ENCODE measurements around the gene NPB. TPM values are rescaled to one million over a fixed set of nuclear protein-coding genes. Genes with fewer than 3 reads are reported as not detected.

Gene NPB
- total and polyA plus RNA-seq, 2 experiments from 2014 or later: 2.3 to 6.6 TPM

GRCh38 chr17:81940538-81941483 lies 38.8 kb downstream of the NPB start:
- Histone ChIP-seq H3K36me3 (no peaks in the 10 kb centered on the region), H3K4me1 (ENCODE audit: low read depth) (peaks cover 46% of the 10 kb centered on the region), H3K27ac (peak overlapping the region; percentile 80), H3K4me3 (no peak overlapping the region), H3K27me3 (no peaks in the 10 kb centered on the region), H3K9me3 (ENCODE audit: low read depth) (no peaks in the 10 kb centered on the region)
- no peak for DNase-seq (ENCODE audit: low read depth in 1 of 2, low spot score in 1 of 2)
- TF ChIP-seq, protein P1, sequence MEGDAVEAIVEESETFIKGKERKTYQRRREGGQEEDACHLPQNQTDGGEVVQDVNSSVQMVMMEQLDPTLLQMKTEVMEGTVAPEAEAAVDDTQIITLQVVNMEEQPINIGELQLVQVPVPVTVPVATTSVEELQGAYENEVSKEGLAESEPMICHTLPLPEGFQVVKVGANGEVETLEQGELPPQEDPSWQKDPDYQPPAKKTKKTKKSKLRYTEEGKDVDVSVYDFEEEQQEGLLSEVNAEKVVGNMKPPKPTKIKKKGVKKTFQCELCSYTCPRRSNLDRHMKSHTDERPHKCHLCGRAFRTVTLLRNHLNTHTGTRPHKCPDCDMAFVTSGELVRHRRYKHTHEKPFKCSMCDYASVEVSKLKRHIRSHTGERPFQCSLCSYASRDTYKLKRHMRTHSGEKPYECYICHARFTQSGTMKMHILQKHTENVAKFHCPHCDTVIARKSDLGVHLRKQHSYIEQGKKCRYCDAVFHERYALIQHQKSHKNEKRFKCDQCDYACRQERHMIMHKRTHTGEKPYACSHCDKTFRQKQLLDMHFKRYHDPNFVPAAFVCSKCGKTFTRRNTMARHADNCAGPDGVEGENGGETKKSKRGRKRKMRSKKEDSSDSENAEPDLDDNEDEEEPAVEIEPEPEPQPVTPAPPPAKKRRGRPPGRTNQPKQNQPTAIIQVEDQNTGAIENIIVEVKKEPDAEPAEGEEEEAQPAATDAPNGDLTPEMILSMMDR (IDR thresholded peaks at IDR 0.05; ENCODE audit: low read depth, low read length): no peak

DNA sequence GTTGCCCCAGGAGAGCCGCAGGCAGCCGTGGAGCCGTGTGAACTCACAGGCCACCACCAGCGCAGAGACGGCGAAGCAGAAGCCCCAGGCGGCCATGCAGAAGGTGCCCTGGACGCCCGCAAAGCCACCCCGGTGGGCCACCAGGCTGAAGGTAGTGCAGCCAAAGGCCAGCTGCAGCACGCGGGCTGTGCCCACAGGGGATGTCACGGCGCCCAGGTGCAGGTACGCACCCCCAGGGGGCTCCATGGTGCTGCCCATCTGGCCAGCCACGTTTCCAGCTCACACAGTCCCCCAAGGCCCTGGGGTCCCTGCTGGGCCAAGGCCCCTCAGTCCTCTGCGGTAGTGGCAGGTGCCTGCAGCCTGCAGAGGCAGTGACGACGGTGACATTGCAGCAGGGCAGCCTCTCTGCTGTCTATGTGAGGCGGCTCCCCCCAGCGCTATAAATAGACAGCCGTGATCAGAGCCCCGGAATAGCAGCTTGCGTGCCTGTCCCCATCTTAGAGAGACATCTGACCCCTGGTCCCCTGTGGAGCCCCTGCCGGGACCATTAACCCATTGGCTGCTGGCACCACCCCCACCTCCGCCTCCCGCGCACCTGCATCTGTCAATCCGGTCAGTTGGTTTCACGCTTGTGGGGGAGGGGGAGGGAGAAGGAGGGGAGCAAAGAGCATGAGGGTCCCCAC lies 39.6 kb downstream of the NPB start:
- H3K4me1 ChIP-seq (ENCODE audit: low read depth): peaks cover 43% of the 10 kb centered on the region
- no peaks in the 10 kb centered on the region for H3K36me3 ChIP-seq
- H3K4me3 ChIP-seq: peak overlapping the region; percentile 15
- H3K9me3 ChIP-seq (ENCODE audit: low read depth): no peaks in the 10 kb centered on the region
- TF ChIP-seq, protein P1 (IDR thresholded peaks at IDR 0.05; ENCODE audit: low read depth, low read length): no peak
- DNase-seq (ENCODE audit: low read depth in 1 of 2, low spot score in 1 of 2): peak in 1 of 2 donors; percentile 92
- peak overlapping the region; percentile 83 for H3K27ac ChIP-seq
- H3K27me3 ChIP-seq: no peaks in the 10 kb centered on the region

DNA sequence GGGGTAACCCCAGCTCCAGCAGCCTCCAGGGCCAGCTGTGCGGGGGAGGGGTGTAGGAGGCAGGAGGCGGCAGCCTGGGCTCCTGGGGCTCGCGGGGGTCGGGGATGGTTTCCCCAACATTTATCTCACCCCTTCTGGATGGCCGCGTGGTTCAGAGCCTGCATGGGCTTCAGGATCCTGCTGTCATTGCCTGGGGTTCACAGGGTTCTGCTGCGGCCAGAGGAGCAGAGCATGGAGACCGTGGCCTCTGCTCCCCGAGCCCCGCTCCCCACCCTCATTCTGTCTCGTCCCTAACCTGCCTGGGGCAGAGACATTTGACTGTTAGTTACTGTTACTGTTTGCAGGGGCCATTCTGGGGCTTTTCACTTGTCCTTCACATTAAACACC lies 40.1 kb downstream of the NPB start:
- H3K36me3 ChIP-seq: no peaks in the 10 kb centered on the region
- peaks cover 46% of the 10 kb centered on the region for H3K4me1 ChIP-seq (ENCODE audit: low read depth)
- H3K27ac ChIP-seq: peak overlapping the region; percentile 83
- TF ChIP-seq, protein P1 (IDR thresholded peaks at IDR 0.05; ENCODE audit: low read depth, low read length): no peak
- H3K4me3 ChIP-seq: peak overlapping the region; percentile 15
- no peak for DNase-seq (ENCODE audit: low read depth in 1 of 2, low spot score in 1 of 2)
- no peaks in the 10 kb centered on the region for H3K27me3 ChIP-seq
- H3K9me3 ChIP-seq (ENCODE audit: low read depth): no peaks in the 10 kb centered on the region

- H3K4me3 ChIP-seq: no peak overlapping the region
- peaks cover 33% of the 10 kb centered on the region for H3K4me1 ChIP-seq (ENCODE audit: low read depth)
- H3K9me3 ChIP-seq (ENCODE audit: low read depth): no peaks in the 10 kb centered on the region
- no peak overlapping the region for H3K27ac ChIP-seq
- no peaks in the 10 kb centered on the region for H3K27me3 ChIP-seq
- no peaks in the 10 kb centered on the region for H3K36me3 ChIP-seq
- TF ChIP-seq, protein P1 (IDR thresholded peaks at IDR 0.05; ENCODE audit: low read depth, low read length): no peak
- DNase-seq (ENCODE audit: low read depth in 1 of 2, low spot score in 1 of 2): no peak
These were observed 42.8 kb downstream of the NPB start for GRCh38 chr17:81944858-81945257.

DNA sequence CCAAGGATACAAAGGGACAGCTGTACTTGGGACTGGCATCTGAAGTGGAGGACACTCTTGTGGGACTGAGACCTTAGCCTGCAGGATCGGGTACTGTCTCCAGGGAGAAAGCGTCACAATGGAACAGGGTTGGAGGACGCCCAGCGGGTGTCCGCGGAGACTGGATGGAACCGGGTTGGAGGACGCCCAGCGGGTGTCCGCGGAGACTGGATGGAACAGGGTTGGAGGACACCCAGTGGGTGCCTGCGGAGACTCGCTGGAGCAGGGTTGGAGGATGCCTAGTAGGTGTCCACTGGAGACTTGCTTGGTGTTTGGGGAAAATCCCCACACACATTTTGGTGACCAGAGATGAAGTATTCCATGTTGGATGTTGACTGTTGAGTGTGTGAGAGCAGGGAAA lies 45.2 kb downstream of the NPB start, which contains the start of gene MYADML2:
TSS of gene MYADML2 (minus strand) at position 45 of the 400 bp plus-strand sequence. CDS start 5,492 bp downstream, outside the sequence.
- Histone ChIP-seq H3K36me3 (no peaks in the 10 kb centered on the region), H3K27me3 (no peaks in the 10 kb centered on the region)
- TF ChIP-seq, protein P1 (IDR thresholded peaks at IDR 0.05; ENCODE audit: low read depth, low read length): no peak

More for the DNA sequence above, 45.2 kb downstream of the NPB start, which contains the start of gene MYADML2:
- H3K4me3 ChIP-seq: no peak within 1 kb of the TSS
- no peaks in the 10 kb centered on the region for H3K9me3 ChIP-seq (ENCODE audit: low read depth)
- DNase-seq (ENCODE audit: low read depth in 1 of 2, low spot score in 1 of 2): no peak
- no peak within 1 kb of the TSS for H3K27ac ChIP-seq
- H3K4me1 ChIP-seq (ENCODE audit: low read depth): peaks cover 12% of the 10 kb centered on the region

All from cardiac muscle cell (in vitro differentiated cells and primary cell).